Activated T-cell treated with anti-CD3 and anti-CD28 coated beads, Interleukin-2, amount 50 U/mL, for 48 hours (primary cell): ENCODE measurements around the gene B3GNT3.
"Not testable (repeated sequence)": the region's sequence is repeated elsewhere in the genome, so short reads cannot be mapped to it uniquely, and the experiment has no call there.

ENCODE experiments used
- DNase-seq, 2 experiments: peaks; one replicate each; pipeline ENCODE4 v3.0.0-alpha.2; 2020

The B3GNT3 gene

DNA sequence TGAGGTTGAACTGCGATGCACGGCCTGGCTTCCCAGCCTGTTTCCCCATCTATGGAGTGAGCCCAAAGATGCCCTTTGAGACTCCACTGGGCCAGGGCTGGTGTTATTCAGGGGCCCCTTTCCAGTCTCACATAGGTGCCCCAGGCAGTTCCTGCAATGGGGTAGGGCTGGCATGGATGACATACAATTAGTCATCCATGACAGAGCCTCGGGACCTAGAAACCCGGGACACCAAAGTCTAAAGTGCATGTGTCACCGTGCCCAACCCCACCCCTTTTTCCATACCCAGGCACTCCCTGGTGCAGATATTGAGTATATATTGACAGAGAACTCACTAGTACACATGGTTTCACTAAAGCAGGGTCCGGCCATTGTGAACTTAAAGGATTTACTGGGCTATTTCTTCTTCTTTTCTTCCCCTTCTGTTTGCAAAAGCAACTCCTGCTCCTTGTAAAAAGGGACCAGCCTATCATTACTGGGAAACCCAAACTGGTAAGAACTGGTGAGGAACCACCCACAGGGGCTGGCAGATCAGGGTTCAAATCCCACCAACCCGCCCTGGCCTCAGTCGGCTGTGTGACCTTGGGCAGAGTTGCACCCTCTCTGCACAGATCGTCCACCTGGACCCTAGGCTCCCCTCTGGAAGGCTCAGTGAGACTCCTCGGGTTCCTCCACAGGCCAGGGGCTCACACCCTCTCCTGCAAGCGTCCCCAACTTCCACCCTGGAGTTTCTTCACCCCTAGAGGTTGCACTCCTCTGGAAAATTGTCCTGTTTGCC, 2.7 kb downstream of the B3GNT3 start:
- DNase-seq = peak; percentile 73 to 81

DNA sequence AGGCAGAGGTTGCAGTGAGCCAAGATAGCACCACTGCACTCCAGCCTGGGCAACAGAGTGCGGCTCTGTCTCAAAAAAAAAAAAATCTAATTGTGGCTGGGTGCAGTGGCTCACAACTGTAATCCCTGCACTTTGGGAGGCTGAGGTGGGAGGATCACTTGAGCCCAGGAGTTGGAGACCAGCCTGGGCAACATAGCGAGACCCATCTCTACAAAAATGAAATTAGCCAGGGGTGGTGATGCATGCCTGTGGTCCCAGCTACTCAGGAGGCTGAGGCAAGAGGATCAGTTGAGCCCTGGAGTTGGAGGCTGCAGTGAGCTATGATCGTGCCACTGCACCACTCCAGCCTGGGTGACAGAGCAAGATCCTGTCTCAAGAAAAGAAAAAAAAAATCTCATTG, 3.7 kb downstream of the B3GNT3 start:
- DNase-seq = not testable (repeated sequence)

DNA sequence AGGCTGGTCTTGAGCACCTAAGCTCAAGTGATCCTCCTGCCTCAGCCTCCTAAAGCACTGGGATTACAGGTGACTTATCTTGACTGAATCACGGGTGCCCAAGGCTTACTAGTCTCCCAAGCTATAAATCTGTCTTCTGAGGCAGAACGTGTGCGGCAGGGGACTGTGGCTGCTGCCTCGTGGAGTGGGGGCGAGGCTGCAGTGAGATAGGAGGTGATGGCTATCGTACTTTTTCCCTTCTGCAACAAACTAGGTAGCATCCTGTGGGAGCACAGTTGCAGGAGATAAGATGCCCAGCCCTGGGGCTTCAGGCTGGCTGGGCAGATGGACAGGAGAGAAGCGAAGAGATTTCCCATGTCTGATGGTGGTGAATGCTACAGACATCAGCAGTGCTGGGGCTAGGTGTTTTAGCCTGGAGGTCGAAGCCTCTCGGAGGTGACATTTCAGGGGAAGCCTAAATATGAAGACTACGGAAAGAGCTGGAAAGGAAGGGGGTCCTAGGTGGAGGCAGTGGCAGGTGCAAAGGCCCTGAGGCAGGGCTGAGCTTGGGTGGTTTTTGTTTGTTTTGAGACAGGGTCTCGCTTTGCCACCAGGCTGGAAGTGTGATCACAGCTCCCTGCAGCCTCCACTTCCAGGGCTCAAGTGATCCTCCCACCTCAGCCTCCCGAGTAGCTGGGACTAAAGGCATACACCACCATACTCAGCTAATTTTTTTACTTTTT, 7.4 kb downstream of the B3GNT3 start:
- no peak for DNase-seq

- DNase-seq = no peak
Observed at GRCh38 chr19:17803264-17803896, 8.4 kb downstream of the B3GNT3 start.

- DNase-seq = no peak
Observed at GRCh38 chr19:17805427-17805826, 10.5 kb downstream of the B3GNT3 start.

DNA sequence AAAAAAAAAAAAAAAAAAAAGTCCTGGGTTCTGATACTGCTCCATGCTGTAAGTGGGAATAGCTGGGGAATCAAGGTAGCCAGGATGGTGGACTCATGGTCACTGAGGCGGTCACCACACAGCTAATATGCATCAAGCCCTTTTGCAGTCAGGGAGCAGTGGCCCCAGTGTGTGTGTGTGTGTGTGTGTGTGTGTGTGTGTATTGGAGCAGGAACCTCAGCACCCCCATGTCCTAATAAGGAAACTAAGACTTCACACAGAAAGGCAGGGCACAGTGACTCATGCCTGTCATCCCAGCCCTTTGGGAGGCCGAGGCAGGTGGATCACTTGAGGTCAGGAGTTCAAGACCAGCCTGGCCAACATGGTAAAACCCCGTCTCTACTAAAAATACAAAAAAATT, 12.0 kb downstream of the B3GNT3 start:
- no peak for DNase-seq

DNA sequence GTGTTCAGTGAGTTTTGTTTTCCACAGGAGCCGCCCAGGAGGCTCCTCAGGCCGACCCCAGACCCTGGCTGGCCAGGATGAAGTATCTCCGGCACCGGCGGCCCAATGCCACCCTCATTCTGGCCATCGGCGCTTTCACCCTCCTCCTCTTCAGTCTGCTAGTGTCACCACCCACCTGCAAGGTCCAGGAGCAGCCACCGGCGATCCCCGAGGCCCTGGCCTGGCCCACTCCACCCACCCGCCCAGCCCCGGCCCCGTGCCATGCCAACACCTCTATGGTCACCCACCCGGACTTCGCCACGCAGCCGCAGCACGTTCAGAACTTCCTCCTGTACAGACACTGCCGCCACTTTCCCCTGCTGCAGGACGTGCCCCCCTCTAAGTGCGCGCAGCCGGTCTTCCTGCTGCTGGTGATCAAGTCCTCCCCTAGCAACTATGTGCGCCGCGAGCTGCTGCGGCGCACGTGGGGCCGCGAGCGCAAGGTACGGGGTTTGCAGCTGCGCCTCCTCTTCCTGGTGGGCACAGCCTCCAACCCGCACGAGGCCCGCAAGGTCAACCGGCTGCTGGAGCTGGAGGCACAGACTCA, 12.9 kb downstream of the B3GNT3 start:
- DNase-seq = no peak

DNA sequence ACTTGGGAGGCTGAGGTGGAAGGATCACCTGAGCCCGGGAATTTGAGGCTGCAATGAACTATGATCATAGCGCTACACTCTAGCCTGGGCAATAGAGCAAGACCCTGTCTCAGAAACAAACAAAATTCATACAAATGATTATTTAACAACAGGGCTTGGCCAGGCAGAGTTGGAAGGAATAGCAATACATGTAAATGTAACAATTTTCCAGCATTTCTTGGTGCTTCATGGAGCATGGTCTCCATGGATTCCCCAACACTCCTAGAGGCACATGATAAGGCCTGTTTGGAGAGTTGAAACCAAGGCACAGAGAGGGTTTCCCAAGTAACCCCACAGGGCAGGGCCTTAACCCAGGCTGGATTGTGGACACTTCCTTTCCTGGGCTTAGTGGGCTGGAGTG, 16.2 kb downstream of the B3GNT3 start:
- DNase-seq = no peak

GRCh38 chr19:17811681-17812080, 16.7 kb downstream of the B3GNT3 start:
- no peak for DNase-seq

GRCh38 chr19:17812099-17812498, 17.2 kb downstream of the B3GNT3 start:
- no peak for DNase-seq

DNA sequence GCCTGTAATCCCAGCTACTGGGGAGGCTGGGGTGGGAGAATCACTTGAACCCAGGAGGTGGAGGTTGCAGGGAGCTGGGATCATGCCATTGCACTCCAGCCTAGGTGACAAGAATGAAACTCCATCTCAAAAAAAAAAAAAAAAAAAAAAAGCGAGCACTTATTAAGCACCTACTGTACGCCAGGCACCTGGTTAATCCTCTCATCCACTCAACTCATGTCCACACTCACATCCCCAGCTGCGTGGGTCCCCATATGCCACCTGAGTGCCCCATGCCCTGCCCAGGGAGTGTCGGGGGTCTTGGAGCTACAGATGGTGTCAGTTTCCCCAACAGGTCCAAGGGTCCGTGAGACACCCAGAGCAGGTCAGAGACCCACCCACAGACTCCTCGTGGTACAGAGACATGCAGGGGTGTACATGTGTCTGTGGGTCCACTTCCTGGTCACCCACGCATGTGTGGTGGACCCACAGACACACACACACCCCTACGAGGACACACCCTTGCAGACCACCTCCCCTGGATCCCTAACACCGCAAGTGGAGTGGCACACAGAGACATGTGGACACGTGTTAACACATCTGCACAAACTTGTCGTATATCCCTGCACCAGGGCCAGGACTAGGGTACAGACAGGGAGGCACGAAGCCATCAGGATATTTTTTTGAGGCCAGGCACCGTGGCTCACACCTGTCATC, 22.9 kb downstream of the B3GNT3 start:
- no peak for DNase-seq

DNA sequence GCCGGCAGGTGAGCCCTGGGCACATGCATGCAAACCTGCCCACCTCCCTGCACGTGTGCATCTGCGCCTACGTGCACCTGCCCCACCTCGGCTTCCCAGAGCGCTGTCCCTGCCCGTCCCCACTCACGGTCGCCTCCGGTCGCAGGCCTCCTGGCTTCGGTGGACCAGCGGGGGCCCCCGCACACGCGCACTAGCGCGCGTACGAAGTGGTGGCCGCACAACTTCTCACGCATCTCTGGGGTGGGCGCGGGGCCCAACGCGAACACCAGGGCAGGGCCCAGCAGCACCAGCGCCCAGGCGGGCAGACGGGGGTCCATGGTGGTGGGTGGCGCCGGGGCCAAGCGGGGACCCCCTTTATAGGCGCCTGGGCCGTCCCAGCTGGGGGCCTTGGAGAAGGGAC, 26.3 kb downstream of the B3GNT3 start, which contains the start of gene INSL3:
INSL3 (minus strand) TSS at position 330 of the 400 bp plus-strand sequence; CDS start at position 317, 13 bp downstream.
- no peak for DNase-seq

DNA sequence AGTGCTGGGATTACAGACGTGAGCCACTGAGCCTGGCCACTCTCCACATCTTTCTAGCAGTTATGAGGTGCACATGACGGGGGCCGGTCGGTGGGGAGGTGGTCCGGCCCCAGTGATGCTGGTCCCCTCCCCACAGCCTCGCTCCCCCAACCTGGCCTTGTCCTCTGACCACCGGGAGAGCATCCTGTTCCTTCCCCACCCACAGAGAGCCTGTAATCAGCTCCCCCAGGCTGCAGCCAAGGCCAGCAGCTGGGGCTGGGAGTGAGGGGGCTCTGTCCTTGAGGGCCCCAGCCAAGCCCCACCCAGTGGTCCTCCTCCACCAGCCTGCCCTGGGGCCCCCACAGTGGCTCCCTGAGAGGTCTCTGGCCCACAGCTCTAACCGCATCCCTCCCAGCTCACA, 29.4 kb downstream of the B3GNT3 start:
- DNase-seq = no peak

GRCh38 chr19:17826508-17827056, 31.6 kb downstream of the B3GNT3 start:
- DNase-seq = no peak

- DNase-seq = no peak
Observed at GRCh38 chr19:17829855-17830566, 35.1 kb downstream of the B3GNT3 start.

DNA sequence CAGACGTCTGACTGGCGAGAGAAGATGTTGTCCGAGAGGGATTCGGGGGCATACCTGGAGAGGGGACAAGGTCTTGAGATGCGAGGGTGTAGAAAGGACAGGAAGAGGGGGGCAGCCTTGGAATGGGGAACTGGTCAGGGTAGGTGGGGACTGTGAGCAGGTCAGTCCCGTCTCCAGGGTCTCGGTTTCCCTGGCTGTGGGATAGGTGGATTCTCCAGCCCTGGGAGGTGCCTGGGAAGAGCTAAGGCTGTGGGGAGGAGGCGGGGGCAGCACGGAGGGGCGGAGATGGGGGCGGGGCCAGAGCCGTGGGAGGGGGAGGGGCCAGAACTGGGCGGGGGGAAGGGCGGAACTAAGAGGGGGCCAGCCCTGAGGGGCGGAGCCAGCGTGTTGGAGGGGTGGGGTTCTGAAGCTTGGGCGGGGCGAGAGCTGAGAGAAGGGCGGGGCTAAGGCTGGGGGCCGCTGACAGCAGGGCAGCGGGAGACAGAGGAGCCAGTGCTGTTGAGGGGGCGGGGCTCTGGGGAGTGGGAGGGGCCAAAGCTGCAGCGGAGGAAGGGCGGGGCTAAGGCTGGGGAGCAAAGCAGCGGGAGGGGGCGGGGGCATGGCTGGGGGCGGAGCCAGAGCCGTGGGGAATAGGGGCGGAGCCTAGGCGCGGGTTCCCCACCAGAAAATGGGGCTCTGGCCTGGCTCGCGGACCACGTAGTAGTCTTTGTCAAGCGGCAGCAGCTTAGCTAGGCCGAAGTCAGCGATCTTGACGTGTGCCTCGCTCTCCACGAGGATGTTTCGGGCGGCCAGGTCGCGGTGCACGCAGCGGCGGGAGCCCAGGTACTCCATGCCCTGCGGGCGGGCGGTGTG, 35.9 kb downstream of the B3GNT3 start:
- DNase-seq = peak; percentile 75 to 83

GRCh38 chr19:17831419-17831888, 36.5 kb downstream of the B3GNT3 start:
- no peak for DNase-seq

DNA sequence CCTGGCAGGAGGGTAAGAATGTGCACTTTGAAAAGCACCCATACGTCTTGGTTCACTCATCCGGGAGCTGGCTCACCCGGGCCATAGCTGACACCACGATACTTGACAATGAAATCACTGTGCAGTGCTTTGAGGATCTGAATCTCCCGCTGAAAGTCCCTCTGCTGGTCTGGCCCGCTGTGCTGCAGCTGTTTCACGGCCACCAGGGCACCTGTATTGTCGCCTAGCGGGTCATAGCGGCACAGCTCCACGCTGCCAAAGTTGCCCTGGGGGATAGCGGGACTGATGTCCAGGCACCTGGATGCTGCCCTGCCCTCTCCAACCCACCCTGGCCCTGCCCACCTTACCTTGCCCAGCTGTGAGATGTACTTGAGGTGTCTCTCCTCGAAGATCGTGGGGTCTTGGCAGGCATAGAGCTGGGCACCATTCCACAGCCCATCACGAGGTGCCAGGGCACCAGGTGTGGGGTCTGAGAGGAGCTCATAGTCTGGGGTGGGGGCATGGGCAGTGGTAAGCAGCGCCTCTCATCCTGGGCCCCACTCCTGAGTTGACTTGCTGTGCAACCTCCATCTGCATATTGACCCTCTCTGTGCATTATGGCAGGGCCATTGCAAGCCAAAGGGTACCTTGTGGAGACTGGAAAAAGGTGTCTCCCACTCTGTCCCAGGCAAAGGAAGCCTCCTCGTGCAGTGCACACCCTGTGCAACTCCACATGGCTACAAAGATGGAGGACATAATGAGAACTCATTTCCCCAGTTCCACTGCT, 37.7 kb downstream of the B3GNT3 start:
- no peak for DNase-seq

GRCh38 chr19:17834350-17835181, 39.6 kb downstream of the B3GNT3 start:
- no peak for DNase-seq
